Activated naive CD4-positive, alpha-beta T cell treated with anti-CD3 and anti-CD28 coated beads, Interleukin-2, amount 10 ng/mL, durations not matched to agents 7 days and 5 days (primary cell): ENCODE measurements around the gene ADARB2.

ENCODE experiments used
- CTCF ChIA-PET: fragments of 350-600 bp; sonication (Branson Sonifier 250); formaldehyde crosslinking; loops from one replicate; lab custom pipeline; 2021; ENCODE audit warnings: antibody characterized with exemption; lab: Charles Lee
- DNase-seq: peaks from one replicate; pipeline ENCODE4 v3.0.0-alpha.2; 2020
- H3K27ac Mint-ChIP-seq: one replicate; pipeline ENCODE4 v1.8.0; 2021; ENCODE audit warnings: mild to moderate bottlenecking, moderate library complexity, mixed read lengths
- H3K27me3 Mint-ChIP-seq: one replicate; pipeline ENCODE4 v1.8.0; 2021; ENCODE audit warnings: mild to moderate bottlenecking, mixed read lengths
- H3K36me3 Mint-ChIP-seq: one replicate; pipeline ENCODE4 v1.8.0; 2021; ENCODE audit warnings: mixed read lengths
- H3K4me1 Mint-ChIP-seq: one replicate; pipeline ENCODE4 v1.8.0; 2021; ENCODE audit warnings: mixed read lengths
- H3K4me3 Mint-ChIP-seq: one replicate; pipeline ENCODE4 v1.8.0; 2021; ENCODE audit warnings: mild to moderate bottlenecking, moderate library complexity, mixed read lengths
- H3K9me3 Mint-ChIP-seq: one replicate; pipeline ENCODE4 v1.8.0; 2021; ENCODE audit warnings: mixed read lengths

Gene ADARB2

DNA sequence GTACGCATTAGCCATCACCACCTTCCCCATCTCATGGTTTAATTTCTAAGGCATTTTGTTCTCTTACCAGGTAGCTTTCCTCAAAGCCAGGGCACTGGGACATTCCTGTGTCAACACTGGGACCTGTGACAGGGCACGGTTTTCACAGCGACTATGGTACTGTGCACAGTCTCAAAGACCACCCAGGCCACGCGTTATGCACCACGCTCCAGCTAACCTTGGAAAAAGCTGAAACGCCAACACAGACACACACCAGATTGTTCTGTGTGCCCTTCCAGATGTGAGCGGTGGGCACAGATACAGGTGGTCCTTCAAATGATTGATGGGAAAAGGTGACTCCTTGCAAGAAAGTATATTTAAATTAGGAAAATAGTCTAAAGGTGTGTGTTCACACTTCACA is 343.8 kb downstream of the ADARB2 start:
- Mint-ChIP-seq H3K9me3 (no peaks in the 10 kb centered on the region), H3K4me1 (no peaks in the 10 kb centered on the region)
- CTCF ChIA-PET = interaction anchor here (0.7 kb wide), 1 partner anchor 16 kb away, joined by 3 read pairs; no protein-coding TSS in a partner anchor

DNA sequence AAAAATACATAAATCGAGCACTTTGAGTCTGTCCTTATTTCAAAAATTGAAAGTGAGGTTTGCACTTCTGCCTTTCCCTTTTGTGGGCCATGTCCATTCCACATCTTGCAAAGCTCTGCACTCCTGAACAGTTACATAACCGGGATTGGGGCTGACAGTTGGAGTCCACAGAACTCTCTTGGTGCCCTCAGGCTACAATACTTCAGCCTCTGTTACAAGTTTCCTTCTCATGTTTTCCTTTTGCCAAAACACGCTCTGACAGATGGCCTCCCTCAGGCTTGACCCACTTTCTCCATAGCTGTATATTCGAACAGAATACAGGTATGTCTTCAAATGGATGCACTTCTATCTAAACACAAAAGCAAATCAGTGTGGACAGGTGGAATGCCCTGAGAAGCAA is 345.2 kb downstream of the ADARB2 start:
- Mint-ChIP-seq H3K4me1 (no peaks in the 10 kb centered on the region), H3K36me3 (no peaks in the 10 kb centered on the region), H3K27ac (no peak overlapping the region), H3K4me3 (no peak overlapping the region), H3K9me3 (no peaks in the 10 kb centered on the region), H3K27me3 (no peaks in the 10 kb centered on the region)
- DNase-seq = no peak
- CTCF ChIA-PET = no interaction called here

More for the DNA sequence above, 343.8 kb downstream of the ADARB2 start:
- no peak for DNase-seq
- H3K27ac Mint-ChIP-seq = no peak overlapping the region
- H3K36me3 Mint-ChIP-seq = no peaks in the 10 kb centered on the region
- H3K4me3 Mint-ChIP-seq = no peak overlapping the region
- no peaks in the 10 kb centered on the region for H3K27me3 Mint-ChIP-seq

DNA sequence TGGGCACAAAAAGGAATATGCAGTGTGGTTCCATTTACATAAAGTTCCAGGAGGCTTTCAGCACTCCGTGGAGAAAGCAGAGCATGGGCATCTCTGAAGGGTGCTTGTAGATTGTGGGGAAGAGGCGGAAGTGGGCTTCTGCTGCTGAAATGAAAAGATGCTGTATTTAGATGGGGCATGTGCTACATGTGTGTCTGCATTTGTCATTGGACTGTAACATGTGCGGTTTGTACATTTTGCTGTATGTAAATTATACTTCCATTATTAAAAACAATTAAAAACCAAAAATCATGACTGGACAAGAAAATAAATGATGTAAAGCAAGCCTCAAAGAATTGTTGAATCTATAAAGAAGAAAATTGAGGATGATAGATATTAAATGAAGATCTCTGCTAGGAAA is 347.1 kb downstream of the ADARB2 start:
- H3K4me1 Mint-ChIP-seq = no peaks in the 10 kb centered on the region
- no peaks in the 10 kb centered on the region for H3K27me3 Mint-ChIP-seq
- no peak overlapping the region for H3K27ac Mint-ChIP-seq
- H3K36me3 Mint-ChIP-seq = no peaks in the 10 kb centered on the region
- H3K9me3 Mint-ChIP-seq = no peaks in the 10 kb centered on the region
- CTCF ChIA-PET = no interaction called here
- DNase-seq = no peak
- H3K4me3 Mint-ChIP-seq = no peak overlapping the region

DNA sequence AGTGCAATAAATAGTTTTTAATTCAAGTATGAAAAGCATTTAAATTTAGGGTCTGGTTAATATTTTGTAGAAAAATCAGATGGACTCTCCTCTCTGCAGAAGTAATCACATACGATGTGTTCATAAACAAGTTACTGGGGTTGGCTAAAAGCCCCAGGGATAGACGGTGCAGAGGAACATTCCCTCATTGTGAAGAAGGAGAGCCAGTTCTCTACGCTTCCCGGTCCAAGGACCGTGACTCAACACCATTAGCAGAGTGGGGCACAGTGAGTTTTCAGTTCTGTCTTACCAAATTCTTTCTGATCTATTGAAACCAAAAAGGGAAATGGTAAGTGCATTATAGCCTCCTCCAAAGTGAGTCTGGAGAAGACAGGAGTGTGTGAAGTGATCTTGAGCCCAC is 353.3 kb downstream of the ADARB2 start:
- no peak for DNase-seq
- no peaks in the 10 kb centered on the region for H3K9me3 Mint-ChIP-seq
- CTCF ChIA-PET = no interaction called here
- H3K4me1 Mint-ChIP-seq = no peaks in the 10 kb centered on the region
- no peak overlapping the region for H3K27ac Mint-ChIP-seq
- H3K4me3 Mint-ChIP-seq = no peak overlapping the region
- peaks cover 41% of the 10 kb centered on the region for H3K27me3 Mint-ChIP-seq
- no peaks in the 10 kb centered on the region for H3K36me3 Mint-ChIP-seq

DNA sequence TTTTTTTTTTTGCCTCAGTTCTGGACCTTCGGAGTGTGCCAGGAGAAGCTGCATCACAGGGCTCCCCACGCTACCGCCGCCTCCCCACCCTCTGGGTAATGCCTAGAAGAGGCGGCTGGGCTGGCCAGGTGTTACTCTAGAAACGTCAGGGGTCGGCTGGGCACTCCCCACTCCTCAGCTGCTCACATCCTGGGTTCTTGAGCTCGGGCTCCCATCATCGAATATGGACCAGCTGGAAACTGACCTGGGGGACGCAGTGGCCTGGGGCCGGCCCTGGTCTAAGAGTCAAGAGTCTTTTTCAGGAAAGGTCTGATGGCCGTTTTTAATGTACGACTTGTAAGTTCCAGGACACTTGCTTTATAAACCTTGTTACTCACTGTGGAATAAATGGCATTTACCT is 354.6 kb downstream of the ADARB2 start:
- Mint-ChIP-seq H3K4me3 (no peak overlapping the region), H3K36me3 (no peaks in the 10 kb centered on the region), H3K4me1 (no peaks in the 10 kb centered on the region), H3K9me3 (no peaks in the 10 kb centered on the region), H3K27ac (no peak overlapping the region), H3K27me3 (peaks cover 54% of the 10 kb centered on the region)
- CTCF ChIA-PET = interaction anchor here (1.0 kb wide), 1 partner anchor 16 kb away, joined by 3 read pairs; no protein-coding TSS in a partner anchor
- no peak for DNase-seq

DNA sequence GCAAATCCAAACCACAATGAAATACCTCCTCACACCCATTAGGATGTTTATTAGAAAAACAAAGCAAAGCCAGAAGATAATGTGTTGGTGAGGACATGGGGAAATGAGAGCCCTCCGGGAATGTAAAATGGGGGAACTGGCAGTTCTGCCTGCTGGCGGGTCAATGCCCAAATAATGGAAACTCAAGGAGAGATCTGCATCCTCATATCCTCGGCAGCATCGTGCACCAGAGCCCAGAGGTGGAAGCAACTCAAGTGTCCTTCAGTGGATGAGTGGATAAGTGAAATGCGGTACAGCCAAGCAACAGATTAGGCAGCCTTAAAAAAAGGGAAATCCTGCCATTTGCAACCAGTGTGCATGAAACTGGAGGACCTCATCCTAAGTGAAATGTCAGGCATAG is 356.0 kb downstream of the ADARB2 start:
- Mint-ChIP-seq H3K27me3 (peaks cover 54% of the 10 kb centered on the region), H3K4me3 (no peak overlapping the region), H3K4me1 (no peaks in the 10 kb centered on the region), H3K9me3 (no peaks in the 10 kb centered on the region), H3K27ac (no peak overlapping the region), H3K36me3 (no peaks in the 10 kb centered on the region)
- DNase-seq = no peak
- CTCF ChIA-PET = no interaction called here

DNA sequence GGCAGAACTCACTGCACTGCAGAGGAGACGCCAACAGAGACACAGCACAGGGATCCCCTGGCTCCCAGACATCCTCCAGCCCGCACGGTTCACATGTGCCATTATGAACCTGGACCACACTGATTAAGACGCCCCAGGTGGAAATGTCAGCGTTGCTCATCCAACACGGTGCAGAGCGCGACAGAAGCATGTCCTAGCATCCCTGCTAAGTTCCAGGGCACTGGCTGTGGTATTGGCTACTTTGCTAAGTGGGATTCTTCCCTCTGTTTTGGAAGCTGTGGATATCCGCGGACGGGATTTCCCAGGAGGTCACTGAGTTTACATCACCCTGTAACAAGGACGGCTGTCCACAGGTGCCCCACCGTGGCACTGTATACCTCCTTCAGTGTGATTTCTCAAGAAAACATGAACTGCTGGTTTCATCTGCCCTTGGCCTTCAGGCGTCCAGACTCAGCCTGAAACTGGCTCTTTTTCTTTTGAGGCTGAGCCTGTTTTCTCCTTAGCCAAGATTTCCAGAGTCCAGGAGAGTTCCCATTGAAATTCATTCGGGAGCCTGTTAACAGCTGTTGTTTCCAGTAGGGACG is 357.1 kb downstream of the ADARB2 start:
- H3K4me3 Mint-ChIP-seq = no peak overlapping the region

DNA sequence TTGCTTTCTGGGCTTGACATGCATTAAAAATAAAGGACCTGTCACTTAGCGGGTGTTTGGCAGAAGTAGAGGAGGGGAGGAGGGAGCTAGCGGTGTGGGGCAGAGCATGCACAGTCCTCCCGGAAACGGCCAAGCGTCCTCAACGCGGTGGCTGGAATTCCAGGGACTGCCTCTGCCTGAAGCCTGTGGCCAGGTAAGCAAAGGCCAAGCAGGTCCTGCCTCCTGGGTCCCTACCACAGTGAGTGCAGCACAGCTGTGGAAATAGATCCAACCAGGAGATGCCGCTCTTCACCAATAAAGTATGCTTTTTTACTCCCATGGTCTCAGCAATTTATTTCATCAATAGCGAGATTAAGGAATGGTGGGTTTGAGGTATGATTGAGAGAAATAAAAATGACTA is 357.7 kb downstream of the ADARB2 start:
- H3K4me1 Mint-ChIP-seq = no peaks in the 10 kb centered on the region
- H3K27me3 Mint-ChIP-seq = peaks cover 51% of the 10 kb centered on the region
- DNase-seq = no peak
- no peaks in the 10 kb centered on the region for H3K36me3 Mint-ChIP-seq
- CTCF ChIA-PET = interaction anchor here (0.7 kb wide), 1 partner anchor 11 kb away, joined by 3 read pairs; no protein-coding TSS in a partner anchor
- no peak overlapping the region for H3K27ac Mint-ChIP-seq
- H3K9me3 Mint-ChIP-seq = peaks cover 4% of the 10 kb centered on the region
- H3K4me3 Mint-ChIP-seq = no peak overlapping the region

More for the DNA sequence above, 357.1 kb downstream of the ADARB2 start:
- CTCF ChIA-PET = interaction anchor here (0.7 kb wide), 1 partner anchor 12 kb away, joined by 3 read pairs; no protein-coding TSS in a partner anchor
- Mint-ChIP-seq H3K36me3 (no peaks in the 10 kb centered on the region), H3K4me1 (no peaks in the 10 kb centered on the region), H3K9me3 (peaks cover 4% of the 10 kb centered on the region), H3K27ac (no peak overlapping the region), H3K27me3 (peaks cover 54% of the 10 kb centered on the region)
- DNase-seq = no peak

DNA sequence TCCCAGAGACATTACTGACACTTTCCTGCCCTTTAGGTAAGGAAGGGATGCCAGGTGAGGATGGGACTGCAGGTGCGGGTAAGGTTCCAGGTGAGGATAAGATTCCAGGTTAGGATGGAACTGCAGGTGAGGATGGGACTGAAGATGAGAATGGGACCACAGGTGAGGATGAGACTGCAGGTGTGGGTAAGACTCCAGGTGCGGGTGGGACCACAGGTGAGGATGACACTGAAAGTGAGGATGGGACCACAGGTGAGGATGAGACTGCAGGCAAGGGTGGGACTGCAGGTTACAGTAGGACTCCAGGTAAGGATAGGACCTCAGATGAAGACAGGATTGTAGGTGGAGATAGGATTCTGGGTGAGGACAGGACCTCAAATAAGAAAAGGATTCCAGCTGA is 358.9 kb downstream of the ADARB2 start:
- no peak for DNase-seq
- Mint-ChIP-seq H3K27me3 (peaks cover 44% of the 10 kb centered on the region), H3K36me3 (no peaks in the 10 kb centered on the region)

DNA sequence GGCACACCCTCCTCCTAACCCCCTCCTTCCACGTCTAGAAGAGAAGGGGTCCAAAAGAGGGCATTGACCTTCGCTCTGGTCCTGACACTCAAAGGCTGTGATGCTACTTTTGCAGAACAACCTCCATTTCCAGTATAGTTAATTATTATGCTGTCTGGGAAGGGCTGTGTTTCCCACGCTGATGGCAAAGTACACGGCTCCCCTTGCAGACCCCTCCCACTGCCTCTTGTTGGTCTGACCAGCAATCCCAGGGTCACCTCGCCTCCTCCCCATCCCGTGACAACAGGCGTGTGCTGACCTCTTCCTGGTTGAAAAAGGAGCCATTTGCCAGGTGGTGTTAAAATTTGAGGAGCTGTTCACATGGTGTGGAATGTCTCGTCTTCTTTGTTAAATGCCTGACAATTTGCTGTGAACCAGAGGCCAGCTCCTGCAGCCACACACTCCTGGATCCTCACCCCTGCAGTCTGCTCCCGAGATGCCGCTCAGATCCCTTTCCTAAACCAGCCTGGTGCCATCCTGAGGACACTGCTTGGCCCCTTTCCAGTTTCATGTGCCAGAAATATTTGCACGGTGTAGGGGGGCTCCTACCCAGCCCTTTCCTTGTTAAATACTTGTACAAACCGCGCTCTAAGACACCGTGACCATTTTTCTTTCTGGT is 359.5 kb downstream of the ADARB2 start:
- no peak overlapping the region for H3K4me3 Mint-ChIP-seq
- H3K9me3 Mint-ChIP-seq = peaks cover 4% of the 10 kb centered on the region
- no peak for DNase-seq
- H3K27me3 Mint-ChIP-seq = peaks cover 41% of the 10 kb centered on the region
- no peaks in the 10 kb centered on the region for H3K36me3 Mint-ChIP-seq
- CTCF ChIA-PET = interaction anchor here (0.6 kb wide), 1 partner anchor 15 kb away, joined by 3 read pairs; no protein-coding TSS in a partner anchor
- no peaks in the 10 kb centered on the region for H3K4me1 Mint-ChIP-seq
- no peak overlapping the region for H3K27ac Mint-ChIP-seq

More for the DNA sequence above, 358.9 kb downstream of the ADARB2 start:
- no peaks in the 10 kb centered on the region for H3K4me1 Mint-ChIP-seq
- CTCF ChIA-PET = no interaction called here
- no peak overlapping the region for H3K27ac Mint-ChIP-seq
- no peak overlapping the region for H3K4me3 Mint-ChIP-seq
- H3K9me3 Mint-ChIP-seq = peaks cover 4% of the 10 kb centered on the region

DNA sequence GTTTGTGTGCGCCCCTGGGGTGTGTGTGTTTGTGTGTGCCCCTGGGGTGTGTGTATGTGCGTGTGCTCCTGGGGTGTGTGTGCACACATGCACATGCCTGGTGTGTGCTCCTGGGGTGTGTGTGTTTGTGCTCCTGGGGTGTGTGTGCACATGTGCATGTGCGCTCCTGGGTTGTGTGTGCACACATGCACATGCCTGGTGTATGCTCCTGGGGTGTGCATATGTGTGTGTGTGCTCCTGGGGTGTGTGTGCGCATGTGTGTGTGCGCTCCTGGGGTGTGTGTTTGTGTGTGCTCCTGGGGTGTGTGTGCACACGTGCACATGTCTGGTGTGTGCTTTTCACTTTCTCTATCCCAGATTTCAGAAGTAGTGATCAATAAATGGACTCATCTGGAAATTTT is 360.1 kb downstream of the ADARB2 start:
- no peak overlapping the region for H3K4me3 Mint-ChIP-seq
- H3K27ac Mint-ChIP-seq = no peak overlapping the region
- DNase-seq = no peak
- H3K9me3 Mint-ChIP-seq = peaks cover 4% of the 10 kb centered on the region
- H3K27me3 Mint-ChIP-seq = peaks cover 36% of the 10 kb centered on the region
- CTCF ChIA-PET = interaction anchor here (0.6 kb wide), 1 partner anchor 16 kb away, joined by 3 read pairs; no protein-coding TSS in a partner anchor
- no peaks in the 10 kb centered on the region for H3K4me1 Mint-ChIP-seq
- H3K36me3 Mint-ChIP-seq = no peaks in the 10 kb centered on the region

DNA sequence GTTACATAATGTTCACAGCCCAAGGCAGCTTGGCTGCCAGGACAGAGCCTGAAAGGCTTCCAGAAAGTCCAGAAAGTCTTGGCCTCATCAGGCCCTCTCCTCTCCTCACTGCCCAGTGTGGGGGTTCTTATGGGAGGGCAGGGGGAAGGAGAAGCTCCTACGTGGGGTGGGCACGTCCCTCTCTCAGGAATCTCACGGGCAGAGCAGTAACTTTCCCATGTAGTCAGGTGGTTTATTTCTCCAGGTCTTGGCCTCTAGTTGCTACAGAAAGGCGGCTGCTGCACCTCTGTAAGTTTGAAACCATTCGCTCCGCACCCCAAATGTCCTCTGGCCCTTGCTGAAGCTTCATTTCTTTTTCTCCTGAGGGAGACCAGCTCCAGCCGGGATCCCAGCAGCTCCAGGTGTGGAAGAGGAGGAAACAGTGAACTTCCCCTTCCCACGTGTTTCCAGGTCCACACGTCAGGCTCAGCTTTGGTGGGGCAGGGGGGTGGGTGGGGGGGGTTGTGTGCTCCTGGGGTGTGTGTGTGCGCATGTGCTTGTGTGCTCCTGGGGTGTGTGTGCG is 360.9 kb downstream of the ADARB2 start:
- H3K27me3 Mint-ChIP-seq = peaks cover 33% of the 10 kb centered on the region
- no peak overlapping the region for H3K27ac Mint-ChIP-seq
- DNase-seq = no peak
- CTCF ChIA-PET = no interaction called here
- no peaks in the 10 kb centered on the region for H3K36me3 Mint-ChIP-seq
- no peak overlapping the region for H3K4me3 Mint-ChIP-seq
- H3K4me1 Mint-ChIP-seq = no peaks in the 10 kb centered on the region
- peaks cover 4% of the 10 kb centered on the region for H3K9me3 Mint-ChIP-seq

DNA sequence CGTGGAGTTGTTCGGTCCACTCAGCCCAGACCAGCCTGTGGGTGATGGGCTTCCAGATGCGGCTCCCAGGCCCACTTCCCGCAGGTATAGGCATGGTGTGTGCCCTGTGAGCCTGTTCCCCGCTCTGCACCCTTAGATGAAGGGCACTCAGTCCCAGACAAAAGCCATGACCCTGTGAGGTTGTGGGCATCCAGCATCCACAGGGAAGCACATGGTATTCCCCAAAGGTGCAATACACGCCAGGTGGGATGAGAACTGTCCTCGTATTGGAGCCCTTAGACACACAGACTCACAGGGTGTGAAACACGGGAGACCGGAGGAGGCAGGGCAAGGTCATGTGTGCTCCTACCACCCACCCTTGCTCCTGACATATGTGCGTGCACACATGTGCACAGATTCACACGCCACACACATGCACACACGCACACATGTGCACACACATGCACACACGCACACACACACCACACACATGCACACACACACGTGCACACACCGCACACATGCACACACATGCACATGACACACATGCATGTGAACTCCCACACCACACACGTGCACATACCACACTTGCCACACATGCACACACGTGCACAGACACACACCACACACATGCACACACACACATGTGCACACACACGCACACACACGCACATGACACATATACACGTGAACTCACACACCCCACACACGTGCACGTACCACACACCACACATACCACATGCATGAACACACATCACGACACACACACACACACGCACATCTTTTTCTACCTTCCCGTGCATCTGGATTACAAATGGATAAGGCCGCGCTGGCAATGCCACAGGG is 361.8 kb downstream of the ADARB2 start:
- CTCF ChIA-PET = no interaction called here
- Mint-ChIP-seq H3K36me3 (no peaks in the 10 kb centered on the region), H3K4me3 (no peak overlapping the region), H3K9me3 (peaks cover 4% of the 10 kb centered on the region), H3K4me1 (no peaks in the 10 kb centered on the region), H3K27ac (no peak overlapping the region), H3K27me3 (peaks cover 29% of the 10 kb centered on the region)
- DNase-seq = no peak
